Right forelimb (tissue), 1 donor: ENCODE results near the gene WASF3.
A peak's percentile ranks its signal among the peaks of the same experiment; 100 is the strongest.

Experiments used
- DNase-seq: peaks from one replicate; pipeline ENCODE4 v3.0.0-alpha.2; 2018

WASF3 gene

DNA sequence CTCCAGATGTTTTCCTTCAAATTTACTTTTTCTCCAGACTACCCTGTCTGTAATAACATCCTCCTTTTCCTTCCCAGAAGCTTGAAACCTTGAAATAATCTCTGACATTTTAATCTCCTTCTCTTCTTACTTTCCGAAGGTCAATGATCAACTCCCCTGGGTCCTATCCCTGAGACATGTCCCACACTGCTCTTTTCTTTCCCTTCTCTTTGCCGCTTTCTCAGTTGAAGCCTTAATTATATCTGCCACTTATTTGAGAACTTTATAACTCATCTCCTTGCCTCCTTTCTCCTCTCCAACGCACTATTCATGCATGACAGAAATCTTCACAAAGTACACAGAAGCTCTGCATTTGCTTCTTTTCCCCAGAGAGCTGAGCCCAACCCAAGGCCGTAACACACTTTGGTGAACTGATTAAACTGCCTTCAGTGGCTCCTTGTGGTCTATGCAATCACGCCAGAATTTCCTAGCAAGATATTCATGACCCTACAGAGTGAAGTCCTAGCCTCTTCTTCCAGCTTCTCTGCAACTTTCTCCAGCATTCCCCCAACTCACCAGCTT is 9.2 kb upstream of the WASF3 start:
- DNase-seq = no peak

DNA sequence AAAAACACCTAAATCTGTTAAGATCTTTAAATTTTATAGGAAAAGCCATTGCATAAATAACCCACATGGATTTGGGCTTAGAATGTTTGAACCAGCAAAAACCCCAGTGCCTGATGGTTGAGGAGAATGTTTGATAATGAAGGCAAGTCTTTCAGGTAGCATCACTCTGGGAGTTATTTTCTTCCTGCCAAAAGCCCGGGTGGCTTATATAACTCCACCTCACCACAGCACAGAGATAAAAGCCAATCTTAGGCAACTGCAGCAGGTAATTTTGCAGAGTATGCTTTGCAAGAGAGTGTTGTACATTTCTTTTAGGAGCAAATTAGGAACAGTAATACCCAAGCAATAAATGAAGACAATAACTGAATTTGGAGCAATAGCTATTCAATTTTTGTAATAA is 7.8 kb upstream of the WASF3 start:
- no peak for DNase-seq

DNA sequence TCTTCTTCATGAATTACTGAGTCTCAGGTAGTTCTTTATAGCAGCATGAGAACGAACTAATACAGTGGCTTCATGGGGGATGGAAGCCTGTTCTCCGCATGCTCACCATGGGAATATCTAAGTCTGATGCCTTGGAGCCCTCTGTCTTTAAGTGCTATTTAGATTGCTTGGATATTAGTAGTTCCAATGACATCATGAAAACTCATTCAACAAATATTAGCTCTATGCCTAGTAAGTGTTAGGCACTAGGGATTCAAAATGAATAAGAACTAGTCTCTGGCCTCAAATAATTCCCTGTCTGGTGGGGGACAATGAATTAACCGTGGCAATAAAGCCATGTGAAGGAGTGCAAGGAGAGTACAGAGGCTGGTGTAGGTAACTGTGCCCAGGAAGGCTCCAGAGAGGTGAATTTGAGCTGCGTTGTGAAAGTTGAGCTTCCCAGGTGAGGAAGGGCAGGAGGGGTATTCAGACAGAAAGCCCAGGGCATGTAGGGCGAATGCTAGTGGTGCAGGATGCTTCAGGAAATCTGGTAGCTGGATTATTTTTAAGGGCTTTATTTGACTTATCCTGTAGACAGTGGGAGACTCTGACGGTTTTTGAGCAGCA is 6.1 kb upstream of the WASF3 start:
- DNase-seq = no peak

DNA sequence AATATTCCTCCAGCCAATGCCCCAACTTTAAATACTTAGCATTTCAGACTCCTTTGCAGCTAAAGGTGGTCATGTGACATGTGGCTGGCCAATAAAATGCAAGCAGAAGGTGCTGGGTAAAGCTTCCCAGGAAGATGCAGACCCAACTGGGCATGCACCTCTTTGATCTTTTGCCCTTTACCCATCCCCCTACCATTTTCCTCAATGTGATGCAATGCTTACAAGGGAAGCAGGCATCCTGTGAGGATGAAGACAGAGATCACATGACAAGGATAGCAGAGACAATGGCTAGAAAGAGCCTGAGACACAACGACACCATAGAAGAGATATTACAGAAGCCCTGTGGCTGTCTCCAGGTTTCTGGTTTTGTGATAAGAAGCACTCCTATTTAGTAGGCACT is 2.1 kb upstream of the WASF3 start:
- DNase-seq = no peak

DNA sequence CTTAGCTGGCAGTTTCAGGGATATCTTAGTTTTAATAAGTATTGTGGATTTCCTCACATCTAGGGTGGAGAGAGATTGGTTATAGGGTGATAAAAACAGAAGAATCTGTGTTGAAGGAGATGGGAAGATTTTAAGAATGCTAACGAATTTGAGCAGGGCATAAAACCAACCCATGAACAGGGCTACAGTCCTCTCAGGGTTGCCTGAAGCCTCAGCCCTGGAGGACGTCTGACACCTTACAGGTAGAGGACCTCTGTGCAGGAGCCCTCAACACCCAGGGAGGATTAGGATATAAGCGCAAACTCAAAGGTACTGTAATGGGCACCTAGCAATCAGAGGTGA is 461 bp upstream of the WASF3 start:
- no peak for DNase-seq

DNA sequence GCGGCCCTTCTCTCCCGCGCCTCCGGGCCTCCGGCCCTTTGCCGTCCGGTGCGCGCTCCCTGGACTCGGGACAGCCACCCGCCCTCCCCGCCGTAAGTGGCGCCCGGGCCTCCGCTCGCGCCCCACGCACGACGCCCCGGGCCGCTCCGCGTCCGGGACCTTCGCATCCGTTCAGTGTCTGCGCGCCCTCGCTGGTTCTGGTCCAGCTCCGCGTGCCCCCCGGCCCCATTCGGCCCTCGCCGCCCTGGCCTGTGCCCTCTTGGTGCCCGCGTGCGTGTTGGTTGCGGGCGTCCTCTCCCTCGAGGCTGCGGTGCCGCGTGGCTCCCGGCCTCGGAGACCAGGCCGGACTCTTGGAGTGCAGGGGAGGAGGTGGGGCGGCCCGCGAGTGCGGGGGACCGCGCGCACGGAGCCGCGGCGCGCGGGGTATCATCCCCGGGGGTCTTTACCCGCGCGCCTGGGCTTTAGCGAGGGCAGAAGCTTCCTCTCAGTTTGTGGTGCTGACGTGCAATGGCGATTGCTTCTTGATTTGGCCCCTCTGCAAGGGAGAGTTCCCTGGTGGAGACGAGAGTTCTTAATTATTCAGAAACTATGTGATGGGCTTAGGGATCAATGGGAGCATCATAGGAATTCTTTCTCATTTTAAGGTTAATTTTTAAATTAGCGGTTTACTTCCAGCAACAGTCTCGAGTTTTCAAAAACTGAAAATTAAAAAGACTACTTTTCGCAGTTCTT is 757 bp downstream of the WASF3 start:
- peak; percentile 60 for DNase-seq

DNA sequence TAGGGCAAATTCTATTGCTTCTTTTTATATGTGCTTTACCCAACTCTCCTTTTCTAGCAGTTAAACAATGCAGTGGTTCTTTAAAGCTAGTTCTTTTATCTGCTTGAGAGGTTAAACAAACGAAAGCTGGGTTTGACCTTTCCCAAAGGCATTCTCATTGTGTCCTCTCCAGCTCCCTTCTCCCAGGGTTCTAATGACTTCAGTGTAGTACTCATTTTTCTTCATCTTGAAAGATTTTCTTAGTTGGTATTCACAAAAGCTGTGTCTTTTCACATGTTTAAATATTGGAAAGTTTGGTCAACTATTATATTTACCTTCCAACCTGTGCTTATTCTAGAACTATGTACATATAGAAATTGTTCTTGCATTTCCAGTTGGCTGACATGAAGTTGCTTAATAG is 1.5 kb downstream of the WASF3 start:
- no peak for DNase-seq

DNA sequence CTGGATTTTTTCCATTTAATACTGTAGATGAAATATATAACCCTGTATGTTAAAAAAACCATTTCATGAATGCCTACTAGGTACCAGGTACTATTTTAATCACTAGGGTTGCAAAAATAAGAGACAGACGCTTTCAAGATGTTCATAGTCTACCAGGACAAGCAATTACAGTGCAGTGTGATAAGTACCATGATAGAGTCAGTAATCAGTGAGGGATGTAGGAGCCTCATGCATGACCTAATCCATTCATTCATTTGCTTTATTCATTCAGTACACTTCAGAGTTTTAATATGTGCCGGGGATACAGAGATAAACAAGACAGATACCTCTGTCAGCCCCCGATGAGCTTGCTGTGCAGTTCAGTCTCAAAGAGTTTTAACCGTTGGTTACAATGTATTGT is 3.0 kb downstream of the WASF3 start:
- DNase-seq = no peak

DNA sequence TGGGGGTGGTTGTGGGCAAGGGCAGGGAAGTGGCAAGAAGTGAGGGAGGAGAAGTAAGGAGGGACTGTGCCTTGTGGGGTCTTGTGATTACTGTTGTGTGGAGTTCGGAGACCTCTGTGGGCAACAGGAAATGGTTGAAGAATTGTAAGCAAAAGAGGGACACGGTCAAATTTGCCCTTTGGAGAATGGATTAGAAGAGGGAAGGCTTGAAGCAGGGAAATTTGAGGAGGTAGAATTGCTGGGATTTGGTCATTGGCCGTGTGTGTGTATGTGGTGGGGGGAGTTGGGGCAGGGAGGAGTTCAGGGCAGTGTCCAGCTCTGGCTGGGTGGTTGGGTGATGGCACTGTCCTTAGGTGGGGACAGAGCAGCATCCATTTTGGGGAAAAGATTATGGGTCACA is 3.6 kb downstream of the WASF3 start:
- DNase-seq = no peak

DNA sequence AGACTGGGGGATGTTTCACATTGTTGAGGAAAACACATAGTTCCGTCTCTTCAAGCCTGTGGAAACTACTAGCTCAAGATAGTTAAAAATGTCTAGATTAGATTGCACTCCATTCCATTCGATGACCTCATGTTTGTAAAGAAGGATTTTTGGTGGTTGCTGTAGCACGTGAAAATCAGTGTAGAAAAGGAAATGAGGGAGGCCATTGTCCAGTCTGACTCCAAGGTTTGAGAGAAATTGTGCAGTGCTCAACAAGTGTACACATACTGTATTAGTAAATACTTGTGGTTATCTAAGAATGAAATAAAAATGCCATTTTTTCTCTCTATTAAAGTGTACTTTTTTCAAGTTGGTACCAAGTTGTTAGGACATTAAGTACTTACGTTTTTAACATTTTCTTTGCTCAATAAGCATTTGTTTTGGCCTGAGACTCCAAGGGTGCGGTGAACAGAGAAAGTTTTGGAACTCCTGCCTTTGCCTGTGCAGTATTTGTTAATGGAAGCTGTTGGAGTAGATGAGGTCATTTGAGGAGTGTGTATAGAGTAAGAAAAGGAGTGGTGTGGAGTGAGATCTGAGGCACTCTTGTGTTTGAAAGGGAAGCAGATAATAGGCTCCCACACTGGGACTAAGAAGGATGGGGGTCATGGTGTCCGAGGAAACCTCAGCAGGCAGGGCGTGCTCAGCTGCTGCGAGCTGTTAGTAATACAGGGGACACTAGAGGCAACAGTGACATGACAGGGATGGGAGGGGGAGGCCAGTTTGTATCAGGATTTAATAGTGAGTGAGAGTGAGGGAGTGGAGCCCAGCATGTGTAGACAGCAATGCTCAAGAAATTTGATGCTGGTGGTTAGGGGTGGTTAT is 4.4 kb downstream of the WASF3 start:
- no peak for DNase-seq

DNA sequence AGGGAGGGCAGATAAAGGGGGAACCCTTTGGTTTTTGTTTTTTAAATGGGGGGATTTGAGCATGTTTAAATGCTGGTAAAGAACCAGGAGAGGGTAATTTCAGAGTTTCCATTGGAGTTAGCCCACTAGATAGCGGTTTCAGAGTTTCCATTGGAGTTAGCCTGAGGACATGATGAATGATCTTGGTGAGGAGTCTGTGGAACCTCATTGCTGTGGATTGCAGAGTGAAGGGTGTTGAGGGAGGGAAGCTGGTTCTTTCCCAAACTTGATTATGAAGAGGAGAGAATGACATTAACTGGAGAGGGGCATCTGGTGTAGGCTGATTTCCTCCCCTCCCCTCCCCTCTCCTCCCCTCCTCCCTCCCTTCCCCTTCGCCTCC is 5.0 kb downstream of the WASF3 start:
- DNase-seq = no peak

DNA sequence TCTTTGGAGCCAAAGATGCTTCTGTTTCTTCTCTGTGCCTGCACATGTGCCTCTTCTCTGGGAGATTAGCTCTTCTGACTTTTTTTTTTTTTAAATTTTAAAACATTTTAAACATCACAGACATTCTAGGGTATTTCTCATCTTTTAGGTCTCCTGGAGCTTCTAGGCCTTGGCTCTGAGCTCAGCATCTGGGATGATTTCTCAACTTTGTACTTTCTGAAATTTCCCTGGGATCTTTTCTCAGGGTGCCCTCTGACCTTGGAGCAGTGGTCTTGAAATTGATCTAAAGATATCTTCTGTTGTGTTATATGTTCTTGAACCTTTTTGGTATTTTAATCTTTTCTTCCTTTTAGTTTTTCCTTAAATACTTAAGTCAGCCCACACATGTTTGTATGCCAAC is 6.2 kb downstream of the WASF3 start:
- DNase-seq = no peak

DNA sequence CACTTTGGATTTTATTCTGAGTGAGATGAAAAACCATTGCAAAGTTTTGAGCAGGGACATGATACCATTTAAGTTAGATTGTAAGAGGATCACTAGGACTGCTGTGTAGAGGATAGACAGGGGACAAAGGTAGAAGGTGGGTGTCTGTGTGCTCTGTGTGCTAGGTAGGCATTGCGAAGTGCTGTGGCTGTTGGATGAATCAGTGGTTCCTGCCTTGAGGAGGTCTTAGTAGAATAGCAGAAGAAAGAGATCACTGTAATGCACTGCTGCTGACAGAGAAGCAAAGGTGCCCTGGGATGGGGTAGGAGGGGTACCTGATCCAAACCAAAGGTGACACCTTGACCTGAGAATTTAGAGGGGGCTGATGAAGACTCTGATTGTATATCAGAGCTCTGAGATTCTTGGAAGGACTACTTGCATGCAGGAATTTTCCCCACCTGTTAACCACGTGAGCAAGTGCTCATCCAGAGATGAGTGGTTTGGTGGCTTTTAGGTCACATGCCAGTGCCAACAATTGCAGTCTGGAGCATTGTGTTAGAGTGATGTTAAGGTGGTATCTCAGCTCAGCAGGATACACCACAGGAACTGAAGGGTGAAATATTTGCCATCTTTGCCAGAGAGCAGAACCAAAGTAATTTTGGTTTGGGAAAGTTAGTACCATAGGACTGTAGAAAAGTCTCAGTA is 10.8 kb downstream of the WASF3 start:
- DNase-seq = no peak

DNA sequence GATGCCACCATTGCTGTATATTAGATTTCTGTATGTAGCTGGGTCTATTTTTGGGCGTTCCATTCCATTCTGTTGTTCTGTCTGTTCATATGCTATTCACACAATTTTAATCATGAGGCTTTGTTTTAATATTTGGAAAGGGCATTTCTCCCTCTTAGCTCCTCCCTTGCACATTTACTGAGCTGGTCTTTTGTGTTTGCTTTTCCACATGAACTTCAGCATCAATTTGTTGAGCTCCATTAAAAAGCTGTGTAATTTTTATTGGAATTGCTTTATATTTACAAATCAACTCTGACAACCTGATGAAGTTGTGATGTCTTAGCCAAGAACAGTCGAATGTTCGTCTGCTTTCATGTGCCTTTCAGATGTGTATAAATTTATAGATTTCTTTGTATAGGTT is 14.0 kb downstream of the WASF3 start:
- DNase-seq = no peak

DNA sequence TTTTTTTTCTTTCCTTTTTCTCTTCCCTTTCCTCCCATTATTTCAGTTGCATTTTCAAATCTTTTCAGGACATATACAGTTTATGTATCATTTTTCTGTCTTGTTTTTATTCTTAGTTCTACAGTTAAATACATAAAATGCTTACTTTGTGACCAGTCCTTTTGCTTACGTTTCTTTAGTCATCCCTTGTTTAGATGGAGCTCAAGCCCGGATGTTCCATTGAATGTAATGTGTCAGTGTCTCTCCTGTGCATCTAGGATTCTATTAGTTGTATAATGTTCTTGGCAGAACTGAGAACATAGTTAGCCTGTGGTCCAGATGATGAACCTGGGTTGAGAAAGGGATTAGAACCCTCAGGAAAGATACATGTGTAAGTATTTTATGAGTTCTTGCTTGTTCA is 17.8 kb downstream of the WASF3 start:
- DNase-seq = no peak

DNA sequence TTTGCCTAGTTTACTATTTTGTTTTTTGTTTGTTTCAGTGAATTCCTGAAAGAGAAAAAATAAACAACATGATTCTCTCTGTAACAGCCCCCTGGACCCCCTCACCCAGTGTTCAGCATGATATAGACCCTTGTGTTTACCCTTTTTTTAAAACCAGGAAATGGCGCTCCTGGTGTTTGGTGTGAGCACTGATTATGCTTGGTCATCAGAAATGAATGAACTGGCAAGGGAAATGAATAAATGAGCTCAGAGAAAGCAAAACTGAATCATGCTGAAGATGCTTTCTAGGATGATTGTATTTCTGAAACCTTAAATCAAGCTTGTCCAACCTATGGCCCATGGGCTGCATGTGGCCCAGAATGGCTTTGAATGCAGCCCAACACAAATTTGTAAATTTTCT is 22.1 kb downstream of the WASF3 start:
- DNase-seq = no peak

DNA sequence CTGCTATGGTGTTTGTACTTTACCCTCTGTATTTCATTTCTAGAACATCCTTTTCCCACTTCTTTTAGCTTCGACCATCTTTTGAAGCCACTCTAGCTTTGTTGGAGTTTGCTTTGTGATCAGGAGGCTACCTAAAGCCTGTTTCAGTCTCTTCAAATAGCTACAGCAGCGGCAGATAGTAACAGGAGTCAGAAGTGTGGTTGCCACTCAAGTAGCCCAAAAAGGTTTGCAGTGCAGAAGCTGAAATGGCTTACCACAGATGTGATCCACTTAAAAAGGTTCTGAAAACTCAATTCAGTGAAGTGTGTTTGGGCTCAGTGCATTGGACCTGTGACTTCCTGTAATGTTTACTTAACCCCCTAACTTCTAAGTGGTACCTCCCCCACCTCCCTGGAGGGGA is 26.2 kb downstream of the WASF3 start:
- no peak for DNase-seq

DNA sequence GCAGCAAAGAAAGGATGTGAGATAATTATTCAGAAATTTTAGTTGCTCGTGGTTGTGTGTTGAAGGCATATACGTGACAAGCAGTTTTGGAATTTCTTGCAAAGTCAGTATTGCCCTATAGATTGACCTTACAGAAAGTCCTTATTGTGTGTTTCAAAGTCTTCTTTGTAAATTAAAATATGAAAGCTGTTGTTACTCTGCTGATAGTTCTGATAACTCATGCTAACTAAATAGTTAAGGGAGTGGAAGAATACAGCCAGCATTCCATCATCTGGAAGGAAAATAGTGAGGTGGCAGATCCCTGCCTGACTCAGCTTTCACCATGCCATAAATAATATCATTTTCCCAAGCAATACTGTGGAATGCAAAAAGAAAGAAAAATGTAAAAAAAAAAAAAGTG is 27.2 kb downstream of the WASF3 start:
- DNase-seq = no peak

DNA sequence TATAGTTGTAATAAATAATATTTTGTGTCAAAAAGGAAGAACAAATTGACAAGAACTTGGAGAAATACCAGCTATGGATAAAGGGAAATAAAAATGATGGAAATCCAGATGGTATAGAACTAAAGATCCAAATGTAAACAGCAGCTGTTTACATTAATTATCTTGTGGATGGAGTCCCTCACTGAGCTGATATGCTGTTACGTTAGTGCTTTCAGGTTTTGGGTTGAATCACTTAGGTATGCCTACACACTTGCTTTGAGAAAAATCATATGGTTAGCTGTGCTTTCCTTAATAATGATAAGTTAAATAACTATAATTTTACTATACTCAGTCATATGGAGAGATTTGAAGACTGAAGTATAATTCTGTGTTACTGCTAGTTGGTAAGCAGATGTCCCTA is 27.7 kb downstream of the WASF3 start:
- DNase-seq = no peak

DNA sequence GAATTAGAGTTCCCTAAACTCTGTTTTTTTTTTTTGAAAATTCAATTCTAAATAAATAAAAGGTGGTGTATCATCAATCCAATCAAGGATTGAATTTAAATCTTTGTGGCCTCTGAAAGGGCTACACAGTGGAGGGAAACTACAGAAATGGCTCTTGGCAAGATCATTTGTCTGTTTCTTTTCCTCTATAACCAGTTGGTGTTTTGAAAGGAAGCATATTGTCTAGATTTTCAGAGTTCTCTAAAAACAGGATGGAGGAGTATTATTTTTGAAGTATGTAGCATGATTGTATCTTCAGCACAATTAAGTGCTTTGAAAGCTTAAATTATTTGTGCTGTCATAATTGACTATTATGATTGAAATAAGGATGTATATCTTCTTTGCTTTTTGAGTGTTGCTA is 29.8 kb downstream of the WASF3 start:
- no peak for DNase-seq

DNA sequence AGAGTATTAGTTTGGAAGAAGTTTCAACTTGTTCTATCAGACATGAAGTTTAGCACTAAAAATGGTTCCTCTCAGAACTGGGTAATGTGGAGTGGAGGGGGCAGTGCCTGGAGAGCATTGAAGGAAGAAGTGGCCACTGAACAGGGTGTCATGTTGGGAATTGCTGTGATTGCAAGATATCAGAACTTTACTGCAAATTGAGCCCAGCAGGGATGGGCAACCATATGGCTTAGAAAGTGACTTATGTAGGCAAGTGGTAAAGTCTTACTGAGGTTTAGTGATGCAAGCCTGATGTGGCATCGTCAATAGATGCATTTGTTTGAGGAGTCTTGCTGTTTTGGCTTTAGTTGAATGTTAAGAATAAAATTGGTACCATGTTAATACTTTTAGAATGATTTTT is 31.7 kb downstream of the WASF3 start:
- DNase-seq = no peak

DNA sequence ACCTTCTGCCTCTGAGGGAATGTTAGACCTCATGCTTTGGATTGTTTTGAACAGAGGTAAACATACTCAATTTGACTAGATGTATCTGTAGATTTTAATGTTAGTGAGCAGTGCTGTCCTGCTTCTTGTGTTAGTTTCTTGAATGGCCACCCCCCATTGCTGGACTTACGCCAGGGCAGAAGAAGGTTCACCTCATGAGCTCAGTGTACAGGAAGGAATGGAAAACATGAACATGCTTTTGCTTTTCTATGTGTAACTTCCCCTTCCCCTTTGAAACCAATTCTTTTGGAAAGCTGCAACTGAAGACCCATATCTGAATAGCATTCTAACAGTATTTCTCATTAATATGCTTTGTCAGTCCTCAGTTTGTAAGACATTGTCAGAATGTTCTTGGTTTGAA is 32.3 kb downstream of the WASF3 start:
- DNase-seq = no peak

DNA sequence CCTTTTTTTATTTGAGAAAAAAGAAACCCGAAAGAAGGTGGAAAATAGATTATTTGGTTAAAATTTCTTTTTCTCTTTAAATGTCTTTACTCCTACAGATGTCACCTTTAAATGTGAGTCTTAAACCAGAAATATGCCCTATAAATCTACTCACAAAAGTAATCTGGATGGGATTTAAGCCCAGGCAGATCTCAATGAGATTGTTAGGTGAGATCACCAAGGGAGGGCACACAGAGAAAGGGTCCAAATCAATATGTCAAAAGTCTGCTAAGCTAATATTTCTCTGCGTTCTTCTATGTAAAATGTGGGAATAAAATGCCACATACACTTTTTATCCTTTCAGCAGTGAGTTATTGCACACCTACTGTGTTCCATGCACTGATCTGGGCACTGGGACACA is 32.9 kb downstream of the WASF3 start:
- DNase-seq = no peak
